Measurements from ENCODE around the gene GARIN3.

The GARIN3 gene

GRCh38 chr5:157143127-157143971, 22.7 kb downstream of the GARIN3 start:
- DNase-seq: peak; percentile 65
- ATAC-seq: peak; percentile 33

- ATAC-seq (peak; percentile 100), DNase-seq (peak; percentile 89)
Measured at GRCh38 chr5:157142317-157143126, 23.5 kb downstream of the GARIN3 start, which contains the start of gene MED7. MED7 (minus strand) TSS chr5:157142865; CDS start chr5:157139431, 3,434 bp downstream.

- no peak for DNase-seq
- ATAC-seq: no peak
Measured at GRCh38 chr5:157137691-157138090, 28.4 kb downstream of the GARIN3 start.

GRCh38 chr5:157132281-157132612, 33.8 kb downstream of the GARIN3 start:
- DNase-seq: no peak
- no peak for ATAC-seq

GRCh38 chr5:157130925-157131324, 35.1 kb downstream of the GARIN3 start:
- DNase-seq: no peak

GRCh38 chr5:157121709-157122108, 44.4 kb downstream of the GARIN3 start:
- DNase-seq (no peak), ATAC-seq (no peak)

More at GRCh38 chr5:157130925-157131324, 35.1 kb downstream of the GARIN3 start:
- ATAC-seq: no peak

- DNase-seq (no peak), ATAC-seq (no peak)
Measured at GRCh38 chr5:157120102-157120501, 46.0 kb downstream of the GARIN3 start.

- ATAC-seq (peak; percentile 84), DNase-seq (peak; percentile 56)
Measured at GRCh38 chr5:157116483-157116954, 49.5 kb downstream of the GARIN3 start.

GRCh38 chr5:157115502-157115901, 50.6 kb downstream of the GARIN3 start:
- no peak for DNase-seq
- no peak for ATAC-seq

GRCh38 chr5:157115012-157115411, 51.1 kb downstream of the GARIN3 start:
- no peak for DNase-seq
- peak; percentile 67 for ATAC-seq

GRCh38 chr5:157113002-157113401, 53.1 kb downstream of the GARIN3 start:
- DNase-seq: no peak
- ATAC-seq: no peak

Data from stimulated activated naive CD8-positive, alpha-beta T cell treated with anti-CD3 and anti-CD28 coated beads, Interleukin-15, Interleukin-2, amounts not matched to agents 100 U/mL and 50 U/mL, for 24 hours (primary cell).